H7 (cell line): ENCODE data around the gene SART3. TPM values are rescaled to one million over a fixed set of nuclear protein-coding genes. Genes with fewer than 3 reads are reported as not detected.
"Not testable (repeated sequence)": the region's sequence is repeated elsewhere in the genome, so short reads cannot be mapped to it uniquely, and the experiment has no call there.

Source experiments
- DNase-seq: peaks from one replicate; pipeline ENCODE4 v3.0.0; 2012
- H3K27me3 ChIP-seq: 2 replicates; pipeline ENCODE4 v1.6.0; 2011; ENCODE audit warnings: mild to moderate bottlenecking, low read length; ENCODE audit not compliant: control insufficient read depth, insufficient read depth
- H3K36me3 ChIP-seq: replicated peaks from 2 replicates; pipeline ENCODE4 v1.5.1; 2011; ENCODE audit warnings: low read length; ENCODE audit not compliant: control insufficient read depth, insufficient read depth
- H3K4me3 ChIP-seq: 2 replicates; pipeline ENCODE4 v1.5.1; 2011; ENCODE audit warnings: low read depth, mild to moderate bottlenecking, control low read depth, low read length, moderate library complexity; ENCODE audit not compliant: insufficient read depth
- total RNA-seq: library from RNA; depleted of rRNA; stranded (reverse); fragments of >200 nt; shearing (Covaris generic); gene quantifications from 2 replicates; pipeline ENCODE4 v1.2.3, GENCODE V29; 2014

Gene SART3
- total RNA-seq, 1 experiment from 2014 or later = 89.7 TPM

DNA sequence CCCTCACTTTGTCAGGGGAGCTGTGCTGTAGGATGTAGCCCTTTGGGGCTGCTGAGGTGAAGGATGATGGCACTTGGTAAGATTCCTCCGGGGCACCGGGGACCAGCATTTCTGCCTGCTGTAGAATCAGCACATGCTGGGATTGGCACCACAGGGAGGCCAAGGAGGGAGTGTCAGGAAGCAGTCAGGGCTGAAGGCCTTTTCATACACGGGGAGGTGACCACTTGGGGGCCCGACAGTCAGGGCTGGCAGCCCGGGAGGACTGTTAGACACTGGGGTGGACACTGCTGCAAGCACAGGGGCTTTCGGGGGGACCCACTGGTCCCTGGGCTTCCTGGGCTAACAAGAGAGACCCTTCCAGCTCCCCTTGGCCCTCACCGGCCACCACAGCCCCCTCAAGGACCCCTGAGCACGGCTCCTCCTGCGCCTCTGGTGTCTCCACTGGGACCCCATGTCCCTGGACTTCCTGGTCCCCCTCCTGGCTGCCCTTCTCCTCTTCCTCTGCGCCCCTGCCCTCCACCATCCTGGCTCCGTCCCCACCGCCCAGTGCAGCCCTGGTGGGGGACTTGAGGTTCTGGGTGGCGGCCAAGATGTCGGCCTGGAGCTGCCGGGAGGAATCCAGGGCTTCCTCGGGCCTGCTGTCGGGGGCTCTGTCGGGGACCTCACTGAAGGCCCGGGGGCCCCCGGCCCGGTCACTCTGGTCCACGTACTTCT, 30.5 kb upstream of the SART3 start:
- H3K27me3 ChIP-seq = no peaks in the 10 kb centered on the region
- H3K4me3 ChIP-seq = no peak overlapping the region
- DNase-seq = peak; percentile 65
- H3K36me3 ChIP-seq = no peaks in the 10 kb centered on the region

DNA sequence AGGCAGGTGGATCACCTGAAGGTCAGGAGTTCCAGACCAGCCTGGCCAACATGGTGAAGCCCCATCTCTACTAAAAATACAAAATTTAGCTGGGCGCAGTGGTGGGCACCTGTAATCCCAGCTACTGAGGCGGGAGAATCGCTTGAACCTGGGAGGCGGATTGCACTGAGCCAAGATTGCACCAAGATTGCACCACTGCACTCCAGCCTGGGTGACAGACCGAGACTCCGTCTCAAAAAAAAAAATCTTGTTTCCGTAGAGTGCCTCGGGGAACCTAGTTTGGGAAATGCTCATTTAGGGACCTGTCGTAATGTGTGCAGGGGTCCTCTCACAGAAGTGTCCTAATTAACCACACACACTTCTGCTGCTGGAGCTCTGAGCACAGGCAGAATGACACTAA, 29.5 kb upstream of the SART3 start:
- not testable (repeated sequence) for H3K36me3 ChIP-seq, DNase-seq, H3K4me3 ChIP-seq, H3K27me3 ChIP-seq

DNA sequence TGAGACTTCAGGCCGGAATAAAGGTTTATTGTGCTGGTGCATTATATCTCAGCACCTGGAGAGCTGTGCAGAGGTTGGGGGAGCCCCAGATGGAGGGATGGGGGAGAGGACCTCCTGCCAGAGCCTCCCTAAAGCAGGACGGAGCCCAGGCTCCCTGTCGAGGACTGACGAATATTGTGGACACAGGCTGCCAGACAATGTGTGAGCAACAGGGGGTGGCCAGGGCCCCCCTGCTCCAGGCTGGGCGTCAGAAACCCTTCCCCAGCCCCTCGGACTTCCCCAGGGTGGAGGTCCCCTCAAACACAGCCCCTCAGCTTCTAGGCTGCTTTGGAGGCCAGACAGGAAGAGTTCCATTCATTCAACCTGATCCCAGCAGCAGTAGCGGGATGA, 28.9 kb upstream of the SART3 start:
- peak; percentile 45 for DNase-seq
- Histone ChIP-seq H3K27me3 (no peaks in the 10 kb centered on the region), H3K4me3 (no peak overlapping the region)

DNA sequence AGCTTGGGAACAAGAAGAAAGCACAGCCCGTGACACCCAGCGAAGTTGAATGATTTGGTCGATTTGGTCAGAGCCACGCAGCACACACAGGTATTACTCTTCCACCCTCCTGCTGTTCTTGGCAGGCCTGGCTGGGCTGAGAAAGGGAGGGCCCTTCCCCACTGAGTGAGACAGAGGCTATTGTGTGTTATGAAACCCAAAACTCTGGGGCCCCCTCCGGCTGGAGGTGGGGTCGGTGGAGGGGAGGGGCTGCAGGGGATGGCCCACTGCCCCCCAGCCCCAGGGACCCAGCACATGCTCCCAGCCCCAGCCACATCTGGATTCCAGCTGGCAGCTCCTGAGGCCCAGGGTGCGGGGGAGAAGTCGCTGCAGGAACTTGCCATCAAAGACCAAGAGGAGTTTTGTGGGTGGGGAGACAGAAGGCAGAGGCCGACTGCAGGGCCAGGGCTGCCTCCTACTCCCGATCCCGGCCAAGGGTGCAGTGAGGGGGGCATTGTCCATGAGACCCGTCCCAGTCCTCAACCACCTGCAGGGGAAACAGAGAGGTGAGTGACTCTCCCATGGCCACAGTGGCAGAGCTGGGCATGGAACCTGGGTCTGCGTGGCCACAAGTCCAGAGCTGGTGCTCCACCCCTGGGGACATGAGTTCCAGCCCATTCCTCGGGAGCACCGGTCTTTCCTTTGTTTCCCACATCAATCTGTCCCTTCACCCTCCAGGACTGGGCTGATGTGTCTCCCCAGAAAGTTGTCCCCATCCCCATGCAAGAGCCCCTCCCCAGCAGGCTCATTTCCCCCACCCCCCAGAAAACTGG, 28.3 kb upstream of the SART3 start:
- no peaks in the 10 kb centered on the region for H3K36me3 ChIP-seq
- no peaks in the 10 kb centered on the region for H3K27me3 ChIP-seq
- DNase-seq = peak; percentile 73
- no peak overlapping the region for H3K4me3 ChIP-seq

More for the DNA sequence above, 28.9 kb upstream of the SART3 start:
- no peaks in the 10 kb centered on the region for H3K36me3 ChIP-seq

DNA sequence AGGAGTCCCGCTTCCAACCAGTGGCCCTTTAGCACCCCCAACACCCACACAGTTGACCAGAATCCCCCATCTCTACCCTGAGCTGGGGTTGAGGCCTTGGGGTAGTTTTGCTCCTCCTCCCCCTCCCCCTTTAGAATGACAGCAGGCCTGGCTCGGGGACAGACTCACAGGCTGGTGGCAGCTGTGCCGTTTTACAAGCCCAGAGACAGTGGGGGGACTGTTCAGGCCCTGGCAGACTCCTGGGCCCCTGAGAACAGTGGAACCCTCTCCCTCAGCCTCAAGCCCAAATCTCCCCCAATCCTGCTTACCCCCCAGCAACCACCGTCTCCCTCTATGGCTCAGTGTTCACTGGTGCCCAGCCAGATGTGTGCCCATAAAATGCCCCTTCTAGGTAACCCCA, 26.9 kb upstream of the SART3 start:
- no peak for DNase-seq
- Histone ChIP-seq H3K27me3 (no peaks in the 10 kb centered on the region), H3K36me3 (no peaks in the 10 kb centered on the region), H3K4me3 (no peak overlapping the region)

DNA sequence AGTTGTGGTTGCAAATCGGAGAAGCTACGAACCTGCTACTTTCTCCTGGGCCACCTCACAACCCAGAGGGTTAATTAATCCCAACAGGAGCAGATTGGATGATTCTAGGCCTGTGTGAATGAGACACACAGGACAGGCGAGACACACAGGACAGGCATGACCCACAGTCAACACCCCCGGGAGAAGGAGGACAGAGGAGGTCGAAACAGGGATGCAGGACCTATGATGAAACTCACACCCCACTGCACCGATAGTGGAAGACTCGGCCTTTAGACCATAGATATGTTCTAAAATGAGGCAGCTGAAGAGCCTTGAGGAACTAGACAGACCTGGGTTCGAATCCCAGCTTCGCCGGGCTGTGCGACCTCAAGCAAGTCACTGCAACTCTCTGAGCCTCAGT, 25.3 kb upstream of the SART3 start:
- DNase-seq = no peak
- H3K36me3 ChIP-seq = no peaks in the 10 kb centered on the region
- no peaks in the 10 kb centered on the region for H3K27me3 ChIP-seq
- no peak overlapping the region for H3K4me3 ChIP-seq

DNA sequence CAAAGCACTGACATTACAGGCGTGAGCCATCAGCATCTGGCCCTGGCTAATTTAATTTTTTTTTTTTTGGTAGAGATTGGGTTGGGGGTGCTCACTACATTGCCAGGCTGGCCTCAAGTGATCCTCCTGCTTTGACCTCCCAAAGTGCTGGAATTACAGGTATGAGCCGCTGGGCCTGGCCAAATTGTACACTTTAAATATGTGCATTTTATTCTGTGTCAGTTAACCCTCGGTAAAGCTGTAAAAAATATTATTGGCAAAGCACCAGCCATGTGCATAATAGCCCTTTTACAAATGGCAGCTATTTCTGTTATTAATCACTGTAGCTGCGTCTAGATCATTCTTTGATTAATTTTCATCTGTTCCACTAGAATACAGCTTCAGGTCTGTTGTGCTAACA, 24.9 kb upstream of the SART3 start:
- Histone ChIP-seq H3K36me3 (no peaks in the 10 kb centered on the region), H3K27me3 (no peaks in the 10 kb centered on the region), H3K4me3 (no peak overlapping the region)
- DNase-seq = no peak

DNA sequence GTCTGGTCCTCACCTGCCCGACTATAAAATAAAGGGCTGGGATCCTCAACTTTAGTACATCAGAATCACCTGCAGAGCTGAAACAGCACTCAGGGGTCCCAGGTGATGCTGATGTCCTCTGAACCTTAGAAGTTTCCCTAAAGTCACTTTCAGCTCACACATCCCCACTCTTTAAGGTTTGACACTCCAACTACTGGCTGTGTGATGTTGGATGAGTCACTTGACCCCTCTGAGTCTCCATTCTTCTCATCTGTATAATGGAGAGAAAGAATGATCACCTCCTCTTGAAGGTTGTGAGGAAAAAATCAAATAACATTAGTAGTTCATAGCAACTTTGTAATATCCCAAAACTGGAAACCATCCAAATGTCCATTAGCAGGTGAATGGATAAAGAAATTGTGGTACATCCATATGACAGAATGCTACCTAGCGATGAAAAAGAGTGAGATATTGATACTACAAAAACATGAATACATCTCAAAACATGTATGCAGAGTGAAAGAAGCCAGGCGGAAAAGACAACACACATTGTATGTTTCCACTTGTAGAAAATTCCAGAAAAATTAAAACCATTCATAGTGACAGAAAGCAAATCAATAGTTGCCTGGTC, 23.6 kb upstream of the SART3 start:
- no peaks in the 10 kb centered on the region for H3K36me3 ChIP-seq
- no peak for DNase-seq
- H3K27me3 ChIP-seq = no peaks in the 10 kb centered on the region
- H3K4me3 ChIP-seq = no peak overlapping the region

DNA sequence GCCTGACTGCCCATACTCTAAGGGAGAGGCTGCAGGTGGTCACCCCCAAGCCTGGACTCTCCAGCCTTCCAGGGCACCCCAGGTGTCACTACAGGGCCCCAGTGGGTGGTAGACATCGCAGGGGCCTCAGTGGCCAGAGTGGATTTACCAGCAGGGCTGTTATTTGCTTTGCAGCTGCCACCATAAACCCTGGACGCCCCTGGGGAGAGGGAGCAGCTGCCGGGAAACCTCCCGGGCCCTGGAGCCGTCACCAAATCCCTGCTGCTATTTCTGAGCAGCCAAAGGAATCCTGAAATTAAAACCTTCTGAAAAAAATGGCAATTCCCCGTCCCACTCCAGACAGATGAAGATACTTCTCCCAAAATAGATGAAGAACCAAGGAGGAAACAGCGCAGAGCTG, 23.0 kb upstream of the SART3 start:
- DNase-seq = no peak
- H3K4me3 ChIP-seq = no peak overlapping the region
- H3K36me3 ChIP-seq = no peaks in the 10 kb centered on the region
- H3K27me3 ChIP-seq = no peaks in the 10 kb centered on the region

DNA sequence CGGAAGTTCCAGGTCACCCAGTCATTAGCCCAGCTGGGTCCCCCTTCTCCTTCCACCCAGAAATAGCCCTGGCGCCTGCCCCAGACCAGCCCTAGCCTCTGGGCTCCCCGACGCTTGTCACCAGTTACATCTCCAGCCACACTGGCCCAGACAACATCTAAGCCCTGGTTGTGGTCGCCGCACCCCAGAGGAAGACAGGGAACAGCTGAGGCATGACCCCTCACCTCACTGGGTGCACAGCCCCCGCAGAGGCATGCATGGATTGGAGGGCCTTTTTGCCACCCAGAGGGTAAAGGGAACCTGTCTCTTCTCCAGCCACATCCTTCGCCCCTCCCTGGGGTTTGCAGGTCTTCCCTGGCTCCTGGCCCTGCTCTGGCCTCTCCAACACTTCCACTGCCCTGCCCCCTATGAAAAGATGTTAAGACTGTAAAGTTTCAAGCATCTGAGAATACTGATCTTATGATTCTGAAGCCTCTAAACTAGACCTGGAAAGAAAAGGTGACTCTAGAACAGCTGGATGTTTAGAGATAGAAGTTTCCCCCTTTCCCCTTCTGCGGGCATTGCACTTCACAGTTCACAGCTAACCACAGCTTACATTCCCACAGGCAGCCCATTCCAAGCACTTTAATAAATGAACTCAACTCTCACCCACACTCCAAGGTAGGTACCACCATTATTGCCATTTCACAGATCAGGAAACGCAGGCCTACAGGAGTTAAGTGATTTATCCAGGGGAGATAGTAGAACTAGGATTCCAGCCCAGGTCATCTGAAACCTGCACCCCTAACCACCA, 22.2 kb upstream of the SART3 start:
- DNase-seq = no peak
- H3K27me3 ChIP-seq = no peaks in the 10 kb centered on the region

DNA sequence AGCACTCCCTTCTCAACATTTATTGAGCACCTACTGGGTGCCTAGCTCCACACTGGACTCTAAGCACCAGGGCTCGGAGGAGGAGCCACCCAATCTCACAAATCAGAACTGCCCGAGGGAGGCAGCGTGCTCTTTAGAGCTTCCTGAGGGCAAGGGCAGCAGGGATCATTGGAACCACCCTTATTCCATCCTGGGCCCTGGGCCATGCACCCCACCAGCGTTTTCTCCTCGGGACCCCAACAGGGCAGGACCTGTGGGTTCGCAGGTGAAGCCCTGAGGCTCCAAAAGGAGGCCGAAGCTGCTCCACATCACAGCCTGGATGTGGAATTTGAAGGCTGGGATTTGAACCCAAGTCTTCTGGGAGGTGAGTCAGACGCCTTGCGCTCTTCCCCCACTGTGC, 21.5 kb upstream of the SART3 start:
- H3K27me3 ChIP-seq = no peaks in the 10 kb centered on the region
- DNase-seq = no peak
- H3K4me3 ChIP-seq = no peak overlapping the region
- no peaks in the 10 kb centered on the region for H3K36me3 ChIP-seq

More for the DNA sequence above, 22.2 kb upstream of the SART3 start:
- no peak overlapping the region for H3K4me3 ChIP-seq
- no peaks in the 10 kb centered on the region for H3K36me3 ChIP-seq

DNA sequence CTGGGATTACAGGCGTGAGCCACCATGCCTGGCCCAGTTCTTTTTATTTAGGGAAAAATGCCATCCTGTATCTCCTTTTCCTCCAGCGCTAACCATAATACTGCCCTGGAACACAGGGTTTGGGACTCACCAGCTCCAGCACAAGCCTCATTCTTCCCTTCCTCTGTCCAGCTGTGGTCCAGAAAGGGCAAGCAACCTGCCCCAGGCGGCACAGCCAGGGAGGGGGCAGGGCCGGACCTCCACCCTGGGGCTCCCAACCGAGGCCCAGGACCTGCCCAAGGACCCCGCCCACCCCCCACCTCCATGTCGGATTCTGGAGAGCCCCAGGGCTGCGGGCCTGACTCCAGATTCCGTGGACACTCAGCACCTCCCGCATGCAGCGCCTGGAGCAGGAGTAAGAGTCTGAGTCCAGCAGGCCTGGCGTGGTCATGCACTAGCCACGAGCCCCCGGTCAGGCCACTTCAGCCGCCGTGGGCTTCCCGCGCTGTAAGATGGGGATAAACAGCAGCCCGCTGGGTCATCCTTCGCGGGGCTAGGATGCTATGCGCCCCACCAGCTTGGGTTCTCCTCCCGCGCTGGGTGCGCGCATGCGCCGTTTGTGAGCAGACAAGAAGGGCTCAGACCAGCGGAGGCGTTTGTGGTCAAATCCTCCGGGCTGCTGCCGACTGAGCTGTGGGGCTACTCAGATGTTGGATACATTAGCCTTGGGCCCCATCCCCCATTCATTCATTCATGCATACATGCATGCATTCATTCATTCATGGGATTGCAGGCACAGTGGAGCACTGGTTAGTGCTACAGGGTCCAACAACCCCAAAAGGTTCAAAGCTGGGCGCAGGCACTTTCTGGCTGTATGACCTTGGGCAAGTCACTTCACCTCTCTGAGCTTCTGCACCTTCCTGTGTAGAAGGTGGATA, 20.6 kb upstream of the SART3 start:
- DNase-seq = peak; percentile 46

DNA sequence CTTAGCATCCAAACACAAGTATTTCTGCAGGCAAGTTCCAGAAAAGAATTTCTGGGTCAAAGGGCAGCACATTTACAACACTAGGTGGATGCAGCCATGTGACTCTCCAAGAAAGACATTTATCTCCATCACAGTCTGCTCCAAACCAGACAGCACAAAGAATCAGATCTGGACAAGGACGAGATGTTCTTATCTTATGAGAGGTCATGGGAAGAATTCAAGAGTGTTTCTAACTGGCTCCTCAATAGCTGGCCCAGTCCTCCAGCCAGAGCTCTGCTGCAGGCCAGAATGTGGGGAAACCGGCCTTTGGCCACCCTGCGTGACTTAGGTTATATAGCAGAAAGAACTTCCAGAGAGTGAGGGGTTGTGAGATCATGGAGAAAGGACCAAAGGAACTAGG, 19.6 kb upstream of the SART3 start:
- Histone ChIP-seq H3K27me3 (no peaks in the 10 kb centered on the region), H3K4me3 (no peak overlapping the region), H3K36me3 (no peaks in the 10 kb centered on the region)
- DNase-seq = no peak

More for the DNA sequence above, 20.6 kb upstream of the SART3 start:
- H3K36me3 ChIP-seq = no peaks in the 10 kb centered on the region
- H3K4me3 ChIP-seq = no peak overlapping the region
- H3K27me3 ChIP-seq = no peaks in the 10 kb centered on the region

DNA sequence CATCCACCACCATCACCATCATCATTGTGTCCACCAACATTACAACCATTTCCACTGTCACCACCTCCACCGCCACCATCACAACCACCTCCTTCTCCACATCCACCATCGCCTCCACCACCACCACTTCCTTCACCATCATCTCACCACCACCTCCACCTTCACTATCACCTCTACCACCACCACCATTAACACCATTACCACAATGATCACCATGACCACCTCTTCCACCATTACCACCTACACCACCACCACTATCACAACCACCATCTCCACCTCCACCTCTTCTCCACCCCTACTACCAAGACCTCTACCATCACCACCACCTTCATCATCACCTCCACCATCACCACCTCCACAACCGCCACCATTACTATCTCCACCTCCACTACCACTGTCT, 17.8 kb upstream of the SART3 start:
- Histone ChIP-seq H3K36me3 (no peaks in the 10 kb centered on the region), H3K4me3 (no peak overlapping the region), H3K27me3 (no peaks in the 10 kb centered on the region)
- DNase-seq = no peak
